Measurements from ENCODE around the gene FKBP8. TPM values are rescaled to one million over a fixed set of nuclear protein-coding genes. Genes with fewer than 3 reads are reported as not detected.

FKBP8 gene
- polyA plus RNA-seq, 1 donor from 2014 or later: 183 TPM

GRCh38 chr19:18501351-18501750, 42.0 kb downstream of the FKBP8 start:
- Histone ChIP-seq H2AFZ (ENCODE audit: low read depth, low read length) (no peak overlapping the region), H3K9me2 (ENCODE audit: insufficient read depth, low read length) (no peaks in the 10 kb centered on the region), H3K36me3 (ENCODE audit: insufficient read depth, low read length) (no peaks in the 10 kb centered on the region), H4K20me1 (ENCODE audit: insufficient read depth) (no peaks in the 10 kb centered on the region), H3K4me2 (ENCODE audit: low read length) (no peak overlapping the region), H3K79me2 (replicated peaks; ENCODE audit: insufficient read depth, low read length) (peaks cover 3% of the 10 kb centered on the region), H3K9me3 (ENCODE audit: low read length) (no peaks in the 10 kb centered on the region), H3K9ac (ENCODE audit: low read length) (no peak overlapping the region), H3K4me3 (ENCODE audit: low read length) (no peak overlapping the region), H3F3A (ENCODE audit: insufficient read depth, low read length, poor library complexity, severe bottlenecking) (no peaks in the 10 kb centered on the region), H3K27me3 (ENCODE audit: insufficient read depth, low read depth, low read length) (no peaks in the 10 kb centered on the region), H3K27ac (ENCODE audit: low read length) (no peak overlapping the region)
- no peak for TF ChIP-seq TAF1 (IDR thresholded peaks at IDR 0.05; ENCODE audit: low read depth)
- TF ChIP-seq REST (IDR thresholded peaks at IDR 0.05; ENCODE audit: borderline replicate concordance): no peak
- no peak for TF ChIP-seq RAD21 (conservative IDR thresholded peaks at IDR 0.05)
- no peak for TF ChIP-seq SMC3 (conservative IDR thresholded peaks at IDR 0.05; ENCODE audit: poor library complexity)
- TF ChIP-seq, protein P1, sequence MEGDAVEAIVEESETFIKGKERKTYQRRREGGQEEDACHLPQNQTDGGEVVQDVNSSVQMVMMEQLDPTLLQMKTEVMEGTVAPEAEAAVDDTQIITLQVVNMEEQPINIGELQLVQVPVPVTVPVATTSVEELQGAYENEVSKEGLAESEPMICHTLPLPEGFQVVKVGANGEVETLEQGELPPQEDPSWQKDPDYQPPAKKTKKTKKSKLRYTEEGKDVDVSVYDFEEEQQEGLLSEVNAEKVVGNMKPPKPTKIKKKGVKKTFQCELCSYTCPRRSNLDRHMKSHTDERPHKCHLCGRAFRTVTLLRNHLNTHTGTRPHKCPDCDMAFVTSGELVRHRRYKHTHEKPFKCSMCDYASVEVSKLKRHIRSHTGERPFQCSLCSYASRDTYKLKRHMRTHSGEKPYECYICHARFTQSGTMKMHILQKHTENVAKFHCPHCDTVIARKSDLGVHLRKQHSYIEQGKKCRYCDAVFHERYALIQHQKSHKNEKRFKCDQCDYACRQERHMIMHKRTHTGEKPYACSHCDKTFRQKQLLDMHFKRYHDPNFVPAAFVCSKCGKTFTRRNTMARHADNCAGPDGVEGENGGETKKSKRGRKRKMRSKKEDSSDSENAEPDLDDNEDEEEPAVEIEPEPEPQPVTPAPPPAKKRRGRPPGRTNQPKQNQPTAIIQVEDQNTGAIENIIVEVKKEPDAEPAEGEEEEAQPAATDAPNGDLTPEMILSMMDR (IDR thresholded peaks at IDR 0.05; ENCODE audit: poor library complexity, severe bottlenecking): no peak
- TF ChIP-seq EP300 (conservative IDR thresholded peaks at IDR 0.05; ENCODE audit: poor library complexity, severe bottlenecking): no peak
- TF ChIP-seq POLR2AphosphoS5 (IDR thresholded peaks at IDR 0.05): no peak
- TF ChIP-seq MXI1 (conservative IDR thresholded peaks at IDR 0.05; ENCODE audit: poor library complexity, severe bottlenecking): no peak
- no peak for TF ChIP-seq EZH2 (IDR thresholded peaks at IDR 0.05; ENCODE audit: borderline replicate concordance, insufficient read depth, low read length, poor library complexity, severe bottlenecking)

- Histone ChIP-seq H3K4me2 (ENCODE audit: low read length) (no peak overlapping the region), H3K79me2 (replicated peaks; ENCODE audit: insufficient read depth, low read length) (peaks cover 3% of the 10 kb centered on the region), H4K20me1 (ENCODE audit: insufficient read depth) (no peaks in the 10 kb centered on the region), H3F3A (ENCODE audit: insufficient read depth, low read length, poor library complexity, severe bottlenecking) (no peaks in the 10 kb centered on the region), H3K27me3 (ENCODE audit: insufficient read depth, low read depth, low read length) (no peaks in the 10 kb centered on the region), H3K4me3 (ENCODE audit: low read length) (no peak overlapping the region), H3K36me3 (ENCODE audit: insufficient read depth, low read length) (no peaks in the 10 kb centered on the region), H3K9me2 (ENCODE audit: insufficient read depth, low read length) (no peaks in the 10 kb centered on the region), H3K27ac (ENCODE audit: low read length) (no peak overlapping the region), H2AFZ (ENCODE audit: low read depth, low read length) (no peak overlapping the region), H3K9me3 (ENCODE audit: low read length) (no peaks in the 10 kb centered on the region), H3K9ac (ENCODE audit: low read length) (no peak overlapping the region)
- TF ChIP-seq EZH2 (IDR thresholded peaks at IDR 0.05; ENCODE audit: borderline replicate concordance, insufficient read depth, low read length, poor library complexity, severe bottlenecking) (no peak), TAF1 (IDR thresholded peaks at IDR 0.05; ENCODE audit: low read depth) (no peak), RAD21 (conservative IDR thresholded peaks at IDR 0.05) (no peak), SMC3 (conservative IDR thresholded peaks at IDR 0.05; ENCODE audit: poor library complexity) (no peak), POLR2AphosphoS5 (IDR thresholded peaks at IDR 0.05) (no peak)
These were observed 42.6 kb downstream of the FKBP8 start for GRCh38 chr19:18500799-18501198.

Measured in neural cell (in vitro differentiated cells).